SH-SY5Y (cell line): Measurements from ENCODE around the gene CLIC1.

Experiments
- GATA2 ChIP-seq: IDR thresholded peaks from 2 replicates; pipeline ENCODE4 v1.6.1; 2011; ENCODE audit warnings: mild to moderate bottlenecking, low read depth, low read length
- GATA3 ChIP-seq: IDR thresholded peaks from 2 replicates; pipeline ENCODE4 v1.6.1; 2011; ENCODE audit warnings: low read depth, mild to moderate bottlenecking, low read length, moderate library complexity

CLIC1 gene

GRCh38 chr6:31725502-31726350, 10.6 kb downstream of the CLIC1 start:
- TF ChIP-seq GATA2: no peak
- no peak for TF ChIP-seq GATA3

- no peak for TF ChIP-seq GATA3
- TF ChIP-seq GATA2: no peak
Observed at GRCh38 chr6:31723980-31724691, 12.2 kb downstream of the CLIC1 start.

GRCh38 chr6:31723245-31723979, 12.9 kb downstream of the CLIC1 start, which contains the start of gene MPIG6B:
Gene MPIG6B (plus strand): TSS chr6:31723373. CDS start chr6:31723384, 11 bp downstream.
- TF ChIP-seq GATA3 (no peak), GATA2 (no peak)

- TF ChIP-seq GATA2 (no peak), GATA3 (no peak)
Observed at GRCh38 chr6:31722173-31722572, 14.2 kb downstream of the CLIC1 start.

GRCh38 chr6:31721351-31722020, 14.8 kb downstream of the CLIC1 start, which contains the start of gene LY6G6C:
Gene LY6G6C (minus strand): TSS chr6:31721746. CDS start chr6:31721679, 67 bp downstream.
- no peak for TF ChIP-seq GATA3

- no peak for TF ChIP-seq GATA2
- no peak for TF ChIP-seq GATA3
Observed at GRCh38 chr6:31720196-31720770, 16.0 kb downstream of the CLIC1 start.

GRCh38 chr6:31719001-31719400, 17.3 kb downstream of the CLIC1 start:
- TF ChIP-seq GATA3: no peak
- TF ChIP-seq GATA2: no peak

GRCh38 chr6:31718265-31718664, 18.1 kb downstream of the CLIC1 start:
- TF ChIP-seq GATA2 (no peak), GATA3 (no peak)

- no peak for TF ChIP-seq GATA2
- no peak for TF ChIP-seq GATA3
Observed at GRCh38 chr6:31717499-31718222, 18.7 kb downstream of the CLIC1 start.

- TF ChIP-seq GATA3: no peak
- TF ChIP-seq GATA2: no peak
Observed at GRCh38 chr6:31715022-31715958, 21.0 kb downstream of the CLIC1 start, which contains the start of gene LY6G6D. Gene LY6G6D (plus strand): TSS chr6:31715348. CDS start chr6:31715356, 8 bp downstream.

- no peak for TF ChIP-seq GATA3
- no peak for TF ChIP-seq GATA2
Observed at GRCh38 chr6:31713991-31714684, 22.2 kb downstream of the CLIC1 start.
